Right renal pelvis (tissue), 4 donors: Measurements from ENCODE around the gene SMOC2. TPM values are rescaled to one million over a fixed set of nuclear protein-coding genes. Genes with fewer than 3 reads are reported as not detected.

Source experiments
- DNase-seq, 4 donors: peaks; one replicate each; pipeline ENCODE4 v3.0.0-alpha.2; 2013; ENCODE audit warnings: low read depth in 4 of 4, low spot score in 3 of 4, missing footprints in 1 of 4
- polyA plus RNA-seq, 4 donors: library from polyadenylated mRNA; unstranded; fragments of 120-200 nt; gene quantifications; one replicate each; pipeline ENCODE4 v1.2.1, GENCODE V29; 2013; ENCODE audit not compliant: insufficient read length in 4 of 4

The SMOC2 gene
- polyA plus RNA-seq, result 10 to 100 TPM; 23.5 to 36.5 (median 30.9) TPM

DNA sequence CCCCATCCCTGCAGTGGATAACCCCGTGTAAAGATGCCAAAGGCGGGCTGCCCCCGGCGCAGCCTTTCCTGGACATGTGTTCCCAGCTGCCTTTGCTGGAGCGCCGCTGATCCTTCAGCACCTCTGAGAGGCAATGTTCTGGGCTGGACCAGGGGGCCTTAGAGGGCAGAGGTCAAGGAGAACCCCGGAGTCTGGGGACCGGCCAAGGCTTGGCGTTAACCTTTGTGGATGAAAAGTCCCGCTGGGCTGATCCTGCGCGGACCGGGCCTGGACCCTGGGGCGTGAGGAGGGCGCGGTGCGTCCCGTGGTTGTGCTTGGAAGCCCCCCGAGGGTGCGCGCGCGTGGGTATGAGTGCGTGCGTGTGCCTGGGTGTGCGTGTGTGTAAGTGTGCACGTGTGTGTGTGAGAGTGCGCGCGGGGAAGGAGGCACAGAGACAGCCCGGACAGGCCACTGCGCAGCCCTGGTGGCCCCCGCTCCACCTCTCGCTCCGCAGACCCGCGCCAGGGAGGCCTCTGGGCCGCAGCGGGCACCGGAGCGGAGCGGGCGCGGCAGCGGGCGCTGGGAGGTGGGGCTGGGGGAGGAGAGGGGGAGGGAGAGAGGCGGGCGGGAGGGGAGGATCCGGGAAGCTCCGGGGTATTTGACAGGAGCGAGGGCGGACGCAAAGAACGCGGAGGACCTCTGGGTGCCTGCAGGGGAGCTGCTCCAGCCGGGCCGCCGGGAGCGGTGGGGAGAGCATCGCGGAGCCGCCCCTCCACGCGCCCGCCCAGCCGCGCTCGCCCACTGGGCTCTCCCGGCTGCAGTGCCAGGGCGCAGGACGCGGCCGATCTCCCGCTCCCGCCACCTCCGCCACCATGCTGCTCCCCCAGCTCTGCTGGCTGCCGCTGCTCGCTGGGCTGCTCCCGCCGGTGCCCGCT is at the start of gene SMOC2:
TSS of gene SMOC2 (plus strand) at position 665 of the 914 bp plus-strand sequence. CDS start at position 852, 187 bp downstream.
- no peak for DNase-seq

DNA sequence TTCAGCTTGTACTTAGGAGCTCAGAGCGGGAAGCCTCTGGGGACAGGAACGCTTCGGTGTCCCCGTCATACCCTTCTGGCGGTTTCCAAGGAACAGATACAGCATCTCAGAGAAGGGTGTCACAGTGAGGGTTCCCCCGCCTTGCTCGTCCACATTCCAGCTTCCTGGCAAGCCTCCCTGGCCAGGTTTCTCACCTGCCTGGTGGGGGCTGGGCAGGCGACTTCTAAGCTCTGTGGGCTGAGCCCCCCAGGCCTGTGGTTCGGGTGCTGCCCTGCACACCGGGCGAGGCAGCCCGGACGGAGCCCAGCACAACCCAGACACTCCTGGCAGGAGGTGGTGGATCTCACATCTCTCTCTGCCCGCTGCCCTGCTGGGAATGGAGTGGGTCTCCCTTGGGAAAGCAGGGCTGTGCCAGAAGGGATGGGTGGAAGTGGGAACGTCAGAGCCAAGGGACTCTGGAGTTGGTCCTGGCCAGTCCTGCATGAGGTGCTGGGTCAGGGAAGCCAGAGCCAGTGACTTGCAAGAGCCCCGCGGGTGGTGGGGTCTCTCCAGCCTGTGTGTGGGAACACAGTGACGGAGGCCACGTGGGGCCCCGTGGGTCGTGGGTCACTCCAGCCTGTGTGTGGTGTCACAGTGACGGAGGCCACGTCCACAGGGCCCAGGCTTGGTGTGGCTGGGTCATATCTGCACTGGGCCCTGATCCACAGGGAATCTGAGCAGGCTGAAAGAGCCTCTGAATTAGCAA is 47.7 kb upstream of the SMOC2 start:
- no peak for DNase-seq

- no peak for DNase-seq
Observed at GRCh38 chr6:168394606-168395005, 46.4 kb upstream of the SMOC2 start.

DNA sequence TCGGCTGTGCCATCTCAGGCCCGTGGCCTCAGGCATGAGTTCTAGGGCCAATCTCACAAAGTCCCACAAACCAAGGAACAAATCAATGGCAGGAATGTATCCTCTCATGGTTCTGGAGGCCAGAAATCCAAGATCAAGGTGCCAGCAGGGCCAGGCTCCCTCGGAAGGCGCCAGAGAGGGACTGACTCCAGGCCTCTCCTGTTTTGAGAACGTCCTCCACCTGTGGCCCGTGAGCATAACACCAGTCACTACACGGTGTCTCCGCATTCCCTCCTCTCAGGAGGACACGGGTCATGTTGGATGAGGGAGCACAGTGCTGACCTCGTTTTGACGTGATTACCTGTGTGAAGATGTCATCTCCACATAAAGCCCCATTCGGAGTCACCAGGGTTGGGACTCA is 45.0 kb upstream of the SMOC2 start:
- no peak for DNase-seq

DNA sequence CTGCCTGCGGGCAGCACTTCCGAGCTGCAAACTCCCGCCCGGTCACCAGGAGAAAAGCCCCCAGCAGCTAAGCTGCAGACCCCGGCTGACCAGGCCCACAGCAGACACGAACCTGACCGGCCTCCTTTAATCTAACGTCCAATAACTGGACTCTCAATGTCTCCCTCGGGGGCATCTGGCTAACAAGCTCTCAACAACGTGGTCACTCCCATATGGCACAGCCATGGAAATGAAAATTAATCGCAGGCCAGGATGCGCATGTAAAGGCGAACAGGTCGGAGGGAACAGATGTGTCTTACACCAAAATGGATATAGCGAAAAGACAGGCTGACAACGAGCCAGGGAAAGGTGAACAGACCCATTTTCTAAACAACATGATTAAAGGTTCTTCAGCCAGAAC is 44.4 kb upstream of the SMOC2 start:
- no peak for DNase-seq

DNA sequence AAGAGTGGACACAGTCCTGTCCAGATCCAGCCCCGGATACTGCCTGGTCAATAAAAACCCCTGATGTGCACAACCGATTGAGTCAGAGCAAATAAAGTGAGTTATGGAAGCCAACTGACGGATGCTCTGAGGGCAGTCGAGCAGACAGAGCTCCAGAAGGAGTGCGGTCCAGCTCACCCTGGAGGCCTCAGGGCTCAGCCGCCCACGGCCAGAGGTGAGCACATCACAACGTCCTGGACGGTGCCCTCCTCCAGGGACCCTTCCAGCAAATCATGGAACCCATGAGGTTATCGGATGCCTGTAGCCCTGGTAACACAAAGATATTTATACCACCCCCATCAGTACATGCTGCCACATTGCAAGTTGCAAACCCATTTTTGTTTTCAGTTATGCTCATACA is 44.0 kb upstream of the SMOC2 start:
- DNase-seq, result no peak

- DNase-seq, result no peak
Observed at GRCh38 chr6:168400037-168400436, 40.9 kb upstream of the SMOC2 start.

GRCh38 chr6:168403370-168404005 is 37.5 kb upstream of the SMOC2 start:
- no peak for DNase-seq

- no peak for DNase-seq
Observed at GRCh38 chr6:168404560-168404959, 36.4 kb upstream of the SMOC2 start.

DNA sequence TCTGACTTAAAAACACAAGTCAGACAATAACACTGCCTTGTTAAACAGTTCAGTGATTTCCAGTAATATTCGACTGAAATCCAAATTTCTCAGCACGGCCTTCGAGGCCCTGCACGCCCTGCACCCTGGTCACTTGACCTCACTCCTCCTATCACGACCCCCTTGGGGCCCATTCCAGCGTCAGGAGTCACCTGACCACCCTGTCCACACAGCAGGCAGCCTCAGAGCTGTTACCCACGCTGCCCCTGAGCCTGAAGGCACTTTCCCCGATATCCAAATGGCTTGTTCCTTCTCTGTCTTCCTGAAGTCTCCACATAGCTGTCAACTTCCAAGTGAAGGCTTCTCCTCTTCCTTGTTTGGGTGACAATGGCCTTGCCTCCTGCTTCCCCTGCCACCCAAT is 33.1 kb upstream of the SMOC2 start:
- DNase-seq, result no peak

- DNase-seq, result no peak
Observed at GRCh38 chr6:168408504-168409136, 32.4 kb upstream of the SMOC2 start.

DNA sequence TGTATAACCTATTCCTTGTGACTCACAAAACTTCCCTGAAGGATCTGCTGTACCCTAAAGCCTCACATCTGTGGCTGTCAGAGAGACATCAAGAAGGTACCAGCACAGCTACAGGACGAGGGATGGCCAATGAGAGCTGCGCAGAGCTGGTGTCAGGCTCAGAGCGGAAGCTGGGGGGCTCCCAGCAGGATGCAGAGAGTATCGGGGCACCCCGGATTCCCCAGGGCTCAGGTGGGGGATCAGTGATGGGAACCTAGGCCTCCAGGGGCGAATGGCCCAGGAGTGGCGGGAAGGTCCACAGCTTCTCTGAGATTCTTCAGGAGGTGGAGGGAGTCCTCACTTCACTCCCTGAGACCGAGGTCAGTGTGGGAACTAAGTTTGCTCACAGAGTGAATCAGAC is 30.9 kb upstream of the SMOC2 start:
- DNase-seq, result no peak

DNA sequence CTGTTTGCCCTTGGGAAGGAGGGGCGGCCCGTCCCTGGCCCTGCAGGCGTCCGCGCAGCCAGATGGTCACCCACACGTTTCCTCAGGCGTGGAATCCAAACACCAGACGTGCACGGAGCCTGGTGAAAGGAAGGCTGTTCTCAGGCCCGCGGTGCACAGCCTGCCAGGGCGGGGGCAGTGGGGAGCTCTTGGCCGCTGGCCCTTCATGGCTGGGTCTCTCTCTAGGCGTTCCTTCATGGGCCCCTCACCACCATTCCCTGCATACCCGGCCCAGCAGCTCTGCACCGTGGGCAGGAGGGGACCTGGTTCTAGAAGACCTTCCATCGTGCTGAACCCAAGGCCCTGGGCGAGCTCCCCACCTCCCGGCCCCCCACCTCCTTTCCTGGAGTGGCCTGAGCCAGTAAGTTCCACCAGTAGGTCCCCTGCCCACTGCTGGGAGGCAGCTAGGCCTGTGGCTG is 30.4 kb upstream of the SMOC2 start:
- no peak for DNase-seq

- DNase-seq, result no peak
Observed at GRCh38 chr6:168411130-168411529, 29.9 kb upstream of the SMOC2 start.

DNA sequence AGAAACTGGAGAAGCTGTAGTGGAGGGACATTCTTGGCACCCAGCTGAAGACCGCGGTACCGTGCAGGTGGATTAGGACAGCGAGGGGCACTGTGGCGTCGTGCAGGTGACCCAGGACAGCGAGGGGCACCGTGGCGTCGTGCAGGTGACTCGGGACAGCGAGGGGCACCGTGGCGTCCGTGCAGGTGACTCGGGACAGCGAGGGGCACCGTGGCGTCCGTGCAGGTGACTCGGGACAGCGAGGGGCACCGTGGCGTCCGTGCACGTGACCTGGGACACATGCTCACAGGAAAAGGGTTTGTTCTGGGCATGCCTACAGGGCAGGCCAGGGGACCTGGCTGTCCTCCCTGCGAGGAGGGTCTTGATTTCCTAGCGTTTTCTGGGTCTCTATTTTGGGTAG is 29.2 kb upstream of the SMOC2 start:
- no peak for DNase-seq

DNA sequence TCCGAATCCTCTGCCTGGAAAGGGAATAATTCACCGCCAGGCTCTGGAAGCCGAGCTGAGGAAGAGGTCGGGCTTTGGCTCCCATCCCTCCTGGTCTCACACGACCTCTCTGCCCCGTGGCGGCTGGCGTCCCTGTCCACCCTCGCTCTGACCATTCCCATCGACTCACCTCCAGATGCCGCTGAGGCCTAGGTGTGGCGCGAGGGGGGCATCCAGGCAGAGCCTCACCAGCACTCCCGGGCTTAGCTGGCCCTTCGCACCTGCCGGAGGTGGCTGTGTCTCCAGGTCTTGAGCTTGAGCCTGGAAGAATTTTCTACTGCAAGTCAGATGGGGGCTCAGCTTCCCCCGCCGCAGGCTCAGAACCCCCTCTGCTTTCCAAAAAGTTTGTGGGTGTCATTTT is 28.5 kb upstream of the SMOC2 start:
- DNase-seq, result no peak

DNA sequence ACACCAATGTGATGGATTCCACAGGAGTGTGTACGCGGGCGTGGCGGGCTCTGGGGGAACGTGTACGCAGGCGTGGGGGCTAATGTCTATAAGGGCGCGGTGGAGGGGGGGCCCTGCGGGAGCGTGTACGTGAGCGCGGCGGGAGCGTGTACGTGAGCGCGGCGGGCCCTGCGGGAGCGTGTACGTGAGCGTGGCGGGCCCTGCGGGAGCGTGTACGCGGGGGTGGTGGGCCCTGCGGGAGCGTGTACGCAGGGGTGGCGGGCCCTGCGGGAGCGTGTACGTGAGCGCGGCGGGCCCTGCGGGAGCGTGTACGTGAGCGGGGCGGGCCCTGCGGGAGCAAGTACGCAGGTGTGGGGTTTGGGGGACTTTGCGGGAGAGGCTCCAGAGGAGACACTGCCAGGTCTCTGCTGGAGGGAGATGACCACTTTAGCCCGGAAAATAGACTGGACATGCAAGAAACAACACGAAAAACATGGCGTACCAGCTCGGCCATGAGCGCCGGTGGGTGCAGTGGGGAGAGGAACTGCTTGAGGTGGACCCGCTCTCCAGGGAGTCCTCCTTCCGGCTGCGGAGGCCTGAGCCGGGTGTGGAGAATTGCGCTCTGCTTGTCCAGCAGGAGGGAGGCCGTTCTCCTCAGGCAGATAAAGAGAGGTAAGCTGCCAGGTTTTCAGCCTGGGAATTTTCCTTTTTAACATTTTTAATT is 27.8 kb upstream of the SMOC2 start:
- DNase-seq, result no peak

GRCh38 chr6:168413856-168414255 is 27.1 kb upstream of the SMOC2 start:
- no peak for DNase-seq

DNA sequence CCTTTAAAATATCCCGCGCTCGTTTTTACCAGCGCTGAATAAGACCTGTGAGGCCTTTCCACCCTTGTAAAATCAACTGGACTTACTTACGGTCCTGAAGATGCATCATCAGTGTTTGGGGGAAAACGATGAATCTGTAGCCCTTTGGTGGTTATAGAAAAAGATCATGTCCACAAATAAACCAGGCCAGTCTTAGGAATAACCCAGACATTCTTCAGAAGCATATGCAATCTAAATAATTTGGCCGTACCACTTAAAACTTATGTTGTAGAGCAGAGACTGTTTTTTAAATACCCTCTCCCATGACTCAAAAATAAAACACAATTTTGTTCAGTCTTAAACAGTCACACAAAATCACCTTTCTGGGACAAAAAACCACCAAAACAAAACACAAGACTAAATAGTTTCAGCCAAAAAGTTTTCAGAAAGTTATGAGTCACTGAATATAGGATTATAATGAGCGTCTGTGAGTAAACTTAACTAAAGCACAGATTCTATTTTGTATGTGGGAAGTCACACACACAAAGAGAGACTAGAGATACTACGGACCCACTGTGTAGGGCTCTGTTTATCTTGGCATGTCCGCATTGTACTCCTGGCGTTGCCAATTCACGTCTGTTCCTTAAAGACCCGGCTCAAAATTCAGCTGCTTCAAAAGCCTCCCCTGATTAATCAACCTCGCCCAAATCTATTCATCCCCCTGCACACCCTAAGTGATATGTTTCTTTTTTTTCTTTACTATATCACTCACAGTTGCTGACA is 26.5 kb upstream of the SMOC2 start:
- DNase-seq, result no peak
